Right lung (tissue), 5 donors: Measurements from ENCODE around the gene TBC1D24. TPM values are rescaled to one million over a fixed set of nuclear protein-coding genes. Genes with fewer than 3 reads are reported as not detected.
A peak's percentile ranks its signal among the peaks of the same experiment; 100 is the strongest.

ENCODE experiments used
- DNase-seq, 2 donors: peaks; one replicate each; pipeline ENCODE4 v3.0.0-alpha.2; 2013
- polyA plus RNA-seq, 5 donors: library from polyadenylated mRNA; unstranded; fragments of 120-200 nt; gene quantifications; one replicate each; pipeline versions ENCODE4 v1.2.1 to v1.2.3, GENCODE V29; 2013; ENCODE audit warnings: inconsistent platforms in 1 of 5, low replicate concordance in 1 of 5; ENCODE audit not compliant: insufficient read length in 5 of 5, insufficient read depth in 1 of 5

Gene TBC1D24
- polyA plus RNA-seq, 5 donors, result 11.6 to 20.5 (median 17.2) TPM

DNA sequence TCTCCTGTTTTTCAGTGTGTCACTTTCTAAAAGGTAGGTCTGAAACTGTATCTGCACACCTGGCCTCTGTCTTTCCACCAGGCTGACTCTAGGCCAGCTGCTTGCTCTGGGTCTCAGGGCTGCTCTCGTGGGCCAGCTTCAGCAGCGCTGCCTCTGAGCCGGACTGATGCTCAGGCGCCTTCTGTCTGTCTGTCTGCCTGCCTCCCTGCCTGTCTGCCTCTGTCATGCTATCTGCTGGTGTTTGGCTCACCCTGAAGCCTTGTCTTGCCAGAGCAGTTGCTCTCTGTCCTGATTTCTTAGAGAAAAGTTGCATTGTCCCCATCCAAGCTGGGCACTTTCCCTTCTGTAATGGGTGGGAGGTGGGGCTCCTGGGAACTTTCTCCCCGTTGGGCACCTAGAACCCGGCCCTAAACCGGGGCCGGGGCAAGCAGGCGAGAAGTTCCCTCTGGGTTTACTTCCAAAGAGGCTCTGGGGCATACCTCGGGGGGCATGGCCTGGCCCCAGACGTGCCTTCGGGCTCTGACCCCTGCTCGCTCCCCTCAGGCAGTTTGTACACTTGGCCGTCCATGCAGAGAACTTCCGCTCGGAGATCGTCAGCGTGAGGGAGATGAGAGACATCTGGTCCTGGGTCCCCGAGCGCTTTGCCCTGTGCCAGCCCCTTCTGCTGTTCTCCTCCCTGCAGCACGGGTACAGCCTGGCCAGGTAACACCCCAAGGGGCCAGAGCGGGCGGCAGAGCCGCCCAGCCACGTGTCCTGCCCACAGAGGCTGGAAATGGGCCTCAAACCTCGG is 23.0 kb downstream of the TBC1D24 start:
- DNase-seq, result peak in 1 of 2 donors; percentile 72

GRCh38 chr16:2498531-2499253 is 23.8 kb downstream of the TBC1D24 start:
- no peak for DNase-seq

GRCh38 chr16:2499454-2499853 is 24.5 kb downstream of the TBC1D24 start:
- no peak for DNase-seq

DNA sequence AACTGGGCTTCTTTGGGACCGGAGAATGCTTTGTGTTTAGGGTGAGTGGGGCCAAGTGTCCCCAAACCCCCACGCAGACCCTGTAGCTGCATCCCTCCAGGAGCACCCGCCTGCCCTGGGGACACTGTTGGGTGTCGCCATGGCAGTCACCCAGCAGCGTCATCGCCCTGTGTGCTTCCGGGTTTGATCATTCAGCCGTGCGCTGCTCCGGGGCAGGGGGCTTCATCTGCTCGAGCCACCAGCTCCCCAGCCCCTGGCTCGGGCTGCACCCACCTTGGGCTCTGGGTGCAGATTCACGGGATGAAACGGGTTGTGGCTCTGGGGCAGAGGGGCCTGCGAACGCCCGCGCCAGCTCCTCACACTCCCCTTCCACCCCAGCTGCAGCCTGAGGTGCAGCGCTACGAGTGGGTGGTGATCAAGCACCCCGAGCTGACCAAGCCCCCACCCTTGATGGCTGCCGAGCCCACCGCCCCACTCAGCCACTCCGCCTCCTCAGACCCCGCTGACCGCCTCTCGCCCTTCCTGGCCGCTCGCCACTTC is 25.0 kb downstream of the TBC1D24 start:
- no peak for DNase-seq

- no peak for DNase-seq
Observed at GRCh38 chr16:2500430-2500917, 25.5 kb downstream of the TBC1D24 start.

DNA sequence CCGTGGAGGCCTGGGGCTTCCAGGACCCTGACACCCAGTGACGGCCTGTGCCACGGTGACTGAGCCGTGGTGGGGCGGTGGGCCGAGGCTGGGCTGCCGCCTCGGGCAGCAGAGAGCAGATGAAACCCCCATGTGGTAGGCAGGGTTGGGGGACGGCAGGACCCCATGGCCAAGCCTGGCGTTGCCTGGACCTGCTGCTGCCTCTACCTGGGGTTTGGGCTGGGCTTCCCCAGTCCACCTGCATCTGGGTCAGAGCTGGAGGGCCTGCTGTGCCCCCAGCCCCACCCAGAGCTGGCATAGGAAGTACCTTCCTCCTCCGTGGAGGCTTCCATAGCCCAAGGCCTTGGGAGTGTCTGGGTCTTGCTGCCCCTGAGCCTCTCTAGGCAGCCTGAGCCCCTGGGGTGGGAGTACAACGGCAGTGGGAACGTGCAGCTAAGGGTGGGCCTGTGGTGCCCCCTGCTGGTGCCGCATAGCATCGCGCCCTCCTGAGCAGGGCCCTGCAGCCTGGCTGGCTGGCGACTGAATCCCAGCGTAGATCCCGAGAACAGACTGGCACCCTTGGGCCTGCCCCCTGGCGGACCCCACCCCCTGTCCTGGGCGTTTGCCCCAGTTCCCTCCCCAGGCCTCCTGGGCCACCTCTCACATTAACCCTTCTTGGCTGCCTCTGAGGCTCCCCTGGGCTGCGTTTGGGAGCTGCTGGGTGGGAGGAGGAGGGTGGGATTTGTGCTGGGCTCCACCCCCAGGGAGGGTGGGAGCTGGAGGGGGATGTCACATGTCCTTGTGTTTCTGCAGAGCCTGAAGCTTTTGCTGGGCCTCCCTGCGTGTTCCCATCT is 26.2 kb downstream of the TBC1D24 start:
- peak; percentile 87 to 90 for DNase-seq

- no peak for DNase-seq
Observed at GRCh38 chr16:2501946-2502895, 27.3 kb downstream of the TBC1D24 start.

DNA sequence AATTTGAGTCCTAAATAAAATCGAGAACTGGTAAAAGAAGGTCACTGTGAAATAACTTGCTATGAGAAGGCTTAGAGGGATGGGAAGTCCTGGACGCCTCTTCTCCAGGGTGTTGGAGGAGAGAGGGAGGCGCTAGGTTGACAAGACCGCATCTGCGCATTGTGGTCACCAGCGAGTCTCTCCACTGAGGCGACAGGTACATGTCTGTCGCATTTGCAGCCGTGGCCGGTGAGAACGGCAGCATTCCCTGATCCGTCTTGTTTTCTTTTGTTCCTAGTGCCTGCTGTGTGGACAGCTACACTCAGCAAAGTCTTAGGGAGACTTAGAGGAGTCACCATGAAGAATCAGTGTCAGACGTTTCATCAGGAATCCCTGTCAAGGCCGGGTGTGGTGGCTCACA is 30.8 kb downstream of the TBC1D24 start:
- DNase-seq, result no peak

- no peak for DNase-seq
Observed at GRCh38 chr16:2507052-2507659, 32.2 kb downstream of the TBC1D24 start.

DNA sequence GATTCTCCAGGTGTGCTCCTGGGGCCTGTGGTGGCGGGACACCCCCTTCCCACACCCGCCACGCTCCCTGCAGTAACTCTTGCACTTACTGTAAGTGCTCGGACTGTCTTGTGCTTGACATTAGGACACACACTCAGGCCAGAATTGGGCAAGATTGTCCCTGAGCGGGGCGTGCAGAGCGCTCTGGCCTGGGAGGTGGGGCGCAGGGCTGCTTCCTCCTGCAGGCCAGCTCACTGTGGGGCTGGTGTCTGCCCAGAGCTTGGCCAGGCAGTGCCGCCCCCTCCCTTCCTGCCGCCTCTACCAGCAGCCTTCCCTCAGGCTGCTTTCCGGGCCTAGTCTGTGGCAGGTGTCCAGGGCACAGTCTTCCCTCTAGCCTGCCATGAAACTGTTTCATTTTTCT is 32.7 kb downstream of the TBC1D24 start:
- no peak for DNase-seq

DNA sequence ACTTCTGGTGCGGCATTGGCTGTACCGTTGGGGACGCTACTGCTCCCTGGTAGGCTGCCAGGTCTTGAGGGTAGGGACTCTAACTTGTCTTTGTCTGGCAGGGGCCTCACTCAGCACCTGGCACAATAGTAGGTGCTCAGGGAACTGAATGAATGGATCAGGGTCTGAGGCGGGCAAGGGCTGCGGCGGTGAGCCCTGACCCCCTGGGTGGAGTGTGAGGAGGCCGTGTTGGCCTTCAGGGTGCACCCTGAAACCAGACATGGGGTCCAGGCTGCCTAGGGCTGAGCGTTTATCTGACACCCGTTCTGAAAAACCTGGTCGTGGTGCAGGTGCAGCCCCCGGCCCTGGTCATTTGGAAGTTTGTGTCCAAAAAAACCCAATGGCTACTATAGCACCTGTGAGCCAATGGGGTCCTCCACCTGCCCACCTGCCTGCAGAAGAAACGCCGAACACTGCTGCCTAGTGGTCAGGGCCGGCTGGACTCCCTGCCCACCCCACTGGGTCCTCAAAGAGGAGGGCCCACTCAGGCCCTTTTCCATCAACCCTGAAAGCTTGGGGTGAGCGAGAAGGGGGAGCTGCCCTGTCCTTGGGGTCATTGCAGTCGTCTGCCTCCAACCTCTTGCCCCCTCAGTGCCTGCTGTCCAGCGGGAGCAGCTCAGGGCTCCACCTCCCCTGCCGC is 33.9 kb downstream of the TBC1D24 start:
- no peak for DNase-seq

DNA sequence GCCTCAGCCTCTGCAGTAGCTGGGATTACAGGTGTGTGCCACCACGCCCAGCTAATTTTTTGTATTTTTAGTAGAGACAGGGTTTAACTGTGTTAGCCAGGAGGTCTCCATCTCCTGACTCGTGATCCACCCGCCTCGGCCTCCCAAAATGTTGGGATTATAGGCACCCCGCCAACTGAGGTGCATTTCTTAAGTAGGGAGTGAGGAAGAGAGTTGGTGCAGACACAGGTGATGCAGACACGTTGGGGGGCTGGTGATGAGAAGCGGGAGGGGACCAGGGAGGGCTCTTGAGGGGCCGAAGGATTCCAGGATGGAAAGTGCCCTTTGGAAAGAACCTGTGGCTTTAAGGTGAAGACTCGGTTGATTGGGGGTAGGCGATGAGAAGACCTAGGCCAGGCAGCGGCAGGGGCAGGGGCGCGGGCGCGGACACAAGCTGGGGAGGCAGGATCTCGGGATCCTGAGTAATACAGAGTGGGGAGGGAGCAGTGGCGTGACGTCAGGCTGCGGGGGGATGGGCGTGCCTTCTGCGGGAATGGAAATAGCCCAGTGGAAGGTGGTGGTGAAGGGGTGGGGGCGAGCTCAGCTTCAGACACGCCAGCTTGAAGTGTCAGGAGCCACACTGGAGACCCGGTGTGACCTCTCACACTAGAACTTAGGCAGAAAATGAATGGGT is 36.3 kb downstream of the TBC1D24 start:
- DNase-seq, result no peak

DNA sequence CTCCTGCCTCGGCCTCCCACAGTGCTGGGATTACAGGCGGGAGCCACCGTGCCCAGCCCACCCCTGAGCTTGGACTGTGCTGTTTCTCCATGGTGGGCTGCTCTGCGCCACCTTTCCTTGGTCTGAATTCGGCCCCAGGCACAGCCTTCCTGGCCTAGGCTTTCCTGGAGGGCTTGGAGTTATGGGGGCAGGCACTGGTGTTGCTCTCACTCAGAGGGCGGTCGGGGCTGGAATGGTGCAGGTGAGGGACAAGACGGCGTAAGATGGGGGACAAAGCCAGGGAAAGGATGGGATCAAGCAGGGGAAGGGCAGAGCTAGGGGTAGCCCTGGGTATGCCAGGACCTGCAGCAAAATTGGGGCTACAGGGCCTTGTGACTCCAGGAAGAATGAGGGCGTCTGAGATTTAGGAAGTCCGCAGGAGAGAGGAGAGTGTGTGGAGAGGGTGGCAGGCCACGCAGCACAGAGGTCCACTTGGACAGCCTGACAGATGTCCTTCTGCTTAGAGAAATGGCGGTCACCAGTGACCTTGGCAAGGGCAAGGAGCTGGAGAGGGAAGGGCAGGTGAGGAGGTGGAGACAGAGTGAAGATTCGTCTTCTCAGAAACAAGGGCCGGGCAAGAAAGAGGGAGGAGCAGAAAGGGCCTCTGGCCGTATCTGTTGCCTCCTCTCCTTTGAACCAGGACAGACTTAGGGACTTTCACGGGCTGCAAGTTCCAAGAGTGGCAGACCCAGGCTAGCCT is 37.2 kb downstream of the TBC1D24 start:
- DNase-seq, result no peak

DNA sequence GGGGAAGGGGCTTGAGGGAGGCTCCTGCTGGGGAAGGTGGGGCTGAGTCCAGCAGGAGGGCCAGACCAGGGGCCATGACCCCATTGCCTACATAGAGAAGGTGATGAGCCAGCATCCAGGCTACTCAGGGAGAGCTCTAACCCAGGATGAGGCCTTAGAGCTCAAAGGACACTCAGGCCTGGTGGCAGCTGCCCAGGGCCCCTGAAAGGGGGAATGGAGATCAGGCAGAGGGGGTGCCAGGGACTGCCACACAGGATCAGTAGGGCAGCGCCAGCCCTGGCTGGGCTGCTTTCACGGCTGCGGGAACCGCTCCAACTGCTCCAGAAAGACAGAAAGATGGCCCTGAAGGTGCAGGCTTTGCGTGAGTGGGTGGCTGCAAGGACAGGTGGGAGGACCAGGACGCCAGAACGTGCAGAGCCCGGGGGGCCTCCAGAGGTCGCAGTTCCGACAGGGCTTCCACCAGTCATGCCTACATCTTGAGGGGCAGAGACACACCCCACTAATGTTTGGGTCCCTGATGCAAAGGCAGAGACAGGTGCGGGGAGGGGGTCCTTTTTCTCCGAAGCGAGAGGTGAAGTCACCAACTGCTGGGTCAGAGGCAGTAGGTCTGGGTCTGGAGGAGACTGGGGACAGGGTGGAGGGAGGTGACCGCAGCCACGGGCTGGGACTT is 37.9 kb downstream of the TBC1D24 start:
- no peak for DNase-seq

DNA sequence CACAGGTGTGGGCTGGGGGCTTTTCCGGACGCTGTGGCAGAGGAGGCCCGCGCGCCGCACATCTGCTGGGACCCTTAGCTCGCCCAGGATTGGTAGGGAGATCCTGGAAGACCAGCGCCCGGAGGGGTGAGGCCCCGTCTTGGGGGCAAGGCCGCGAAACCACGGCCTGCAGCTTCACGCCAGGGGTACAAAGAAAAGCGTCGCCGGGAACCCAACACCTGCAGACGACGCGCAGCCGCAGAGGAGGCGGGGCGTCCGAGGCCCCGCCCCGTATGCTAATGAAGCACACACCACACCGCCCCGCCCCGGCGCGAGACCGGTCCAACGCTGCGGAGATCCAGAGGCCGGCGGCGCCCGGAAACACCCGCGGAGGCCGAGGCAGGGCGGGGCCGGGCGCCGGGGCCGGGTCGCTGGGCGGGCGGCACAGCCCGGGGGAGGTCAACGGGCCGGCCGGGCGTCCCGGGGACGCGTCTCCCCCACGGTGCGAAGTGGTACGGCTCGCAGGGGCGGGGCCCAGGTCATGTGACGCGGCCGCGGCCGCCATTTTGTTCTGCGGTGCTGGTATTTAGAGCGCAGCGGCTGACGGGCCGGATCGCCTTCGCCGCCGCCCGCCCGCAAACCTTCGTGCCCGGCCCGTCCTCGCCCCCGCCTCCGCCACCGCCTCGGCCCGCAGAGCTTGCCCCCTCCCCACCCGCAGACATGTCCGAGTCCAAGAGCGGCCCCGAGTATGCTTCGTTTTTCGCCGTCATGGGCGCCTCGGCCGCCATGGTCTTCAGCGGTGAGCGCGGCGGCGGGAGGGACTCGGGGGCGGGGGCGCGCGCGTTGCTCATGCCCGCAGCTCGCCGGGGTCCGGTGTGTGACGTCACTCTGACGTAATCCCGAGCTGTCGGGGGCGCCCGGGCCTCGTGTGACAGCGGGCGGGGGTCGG is 38.7 kb downstream of the TBC1D24 start, which contains the start of gene ATP6V0C:
Gene ATP6V0C, plus strand, starts transcription at position 548 of the 928 bp plus-strand sequence. Its CDS starts 152 bp downstream, at position 700.
- DNase-seq, result peak; percentile 84 to 87
